Measurements from ENCODE around the gene HIGD2B. TPM values are rescaled to one million over a fixed set of nuclear protein-coding genes. Genes with fewer than 3 reads are reported as not detected.
"Not testable (repeated sequence)": the region's sequence is repeated elsewhere in the genome, so short reads cannot be mapped to it uniquely, and the experiment has no call there.

The HIGD2B gene
- total and polyA plus RNA-seq, 3 donors from 2014 or later = 2.2 to 10.2 (median 2.4) TPM

DNA sequence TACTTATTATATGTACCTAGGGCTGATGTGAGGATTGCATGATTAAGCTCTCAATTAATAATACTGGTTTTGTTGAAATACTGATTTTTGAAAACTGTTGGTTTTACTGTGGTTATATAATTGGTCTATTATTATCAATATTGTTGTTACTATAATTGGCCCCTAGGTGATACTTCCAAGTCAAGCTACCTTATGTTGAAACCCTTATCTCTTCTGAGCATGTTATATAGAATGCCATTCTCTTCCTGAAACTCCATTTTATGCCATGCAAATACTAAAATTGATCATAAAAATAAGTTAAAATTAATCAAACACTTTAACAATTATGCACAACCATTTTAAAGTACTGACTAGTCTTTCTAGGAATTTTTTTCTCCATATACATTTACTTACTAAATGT, 46.1 kb upstream of the HIGD2B start:
- no peaks in the 10 kb centered on the region for H3K36me3 ChIP-seq (ENCODE audit: low read depth, missing control alignments)

DNA sequence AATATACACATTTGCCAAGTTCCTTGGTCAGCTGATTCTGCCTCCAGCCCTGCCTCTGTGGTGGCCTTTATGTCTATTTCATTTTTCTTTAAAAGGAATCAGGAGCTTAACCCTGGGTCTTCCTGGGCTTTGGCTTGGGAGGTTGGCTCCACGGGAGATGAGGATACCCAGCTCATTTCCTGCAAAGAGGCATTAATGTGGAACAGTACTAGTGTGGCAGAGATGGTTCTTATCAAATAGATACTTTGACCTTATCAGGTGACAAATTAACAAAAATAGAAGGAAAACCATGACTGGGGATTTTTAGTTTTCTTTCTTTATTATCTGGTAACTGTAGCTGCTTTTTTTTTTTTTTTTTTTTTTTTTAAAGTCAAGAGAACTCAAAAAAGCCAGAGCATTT, 42.8 kb upstream of the HIGD2B start:
- Histone ChIP-seq H3K27ac (no peak overlapping the region), H3K36me3 (ENCODE audit: low read depth, missing control alignments) (no peaks in the 10 kb centered on the region), H3K4me1 (no peaks in the 10 kb centered on the region), H3K9me3 (no peaks in the 10 kb centered on the region), H3K27me3 (no peaks in the 10 kb centered on the region), H3K4me3 (no peak overlapping the region)
- WGBS, 2 donors = 91 to 100% methylated on average over 1 of the region's 1 CpG
- no peak for DNase-seq
- no peak for TF ChIP-seq POLR2A (IDR thresholded peaks at IDR 0.05)
- TF ChIP-seq, protein P1, sequence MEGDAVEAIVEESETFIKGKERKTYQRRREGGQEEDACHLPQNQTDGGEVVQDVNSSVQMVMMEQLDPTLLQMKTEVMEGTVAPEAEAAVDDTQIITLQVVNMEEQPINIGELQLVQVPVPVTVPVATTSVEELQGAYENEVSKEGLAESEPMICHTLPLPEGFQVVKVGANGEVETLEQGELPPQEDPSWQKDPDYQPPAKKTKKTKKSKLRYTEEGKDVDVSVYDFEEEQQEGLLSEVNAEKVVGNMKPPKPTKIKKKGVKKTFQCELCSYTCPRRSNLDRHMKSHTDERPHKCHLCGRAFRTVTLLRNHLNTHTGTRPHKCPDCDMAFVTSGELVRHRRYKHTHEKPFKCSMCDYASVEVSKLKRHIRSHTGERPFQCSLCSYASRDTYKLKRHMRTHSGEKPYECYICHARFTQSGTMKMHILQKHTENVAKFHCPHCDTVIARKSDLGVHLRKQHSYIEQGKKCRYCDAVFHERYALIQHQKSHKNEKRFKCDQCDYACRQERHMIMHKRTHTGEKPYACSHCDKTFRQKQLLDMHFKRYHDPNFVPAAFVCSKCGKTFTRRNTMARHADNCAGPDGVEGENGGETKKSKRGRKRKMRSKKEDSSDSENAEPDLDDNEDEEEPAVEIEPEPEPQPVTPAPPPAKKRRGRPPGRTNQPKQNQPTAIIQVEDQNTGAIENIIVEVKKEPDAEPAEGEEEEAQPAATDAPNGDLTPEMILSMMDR (IDR thresholded peaks at IDR 0.05) = no peak
- intact Hi-C loops (cut with DNase I; ENCODE audit: low total_unique reads) = no loop called here

More for the DNA sequence above, 46.1 kb upstream of the HIGD2B start:
- Histone ChIP-seq H3K4me3 (no peak overlapping the region), H3K4me1 (no peaks in the 10 kb centered on the region), H3K9me3 (no peaks in the 10 kb centered on the region), H3K27me3 (no peaks in the 10 kb centered on the region), H3K27ac (no peak overlapping the region)
- TF ChIP-seq, protein P1 (IDR thresholded peaks at IDR 0.05) = no peak
- TF ChIP-seq POLR2A (IDR thresholded peaks at IDR 0.05) = no peak
- no peak for DNase-seq
- intact Hi-C loops (cut with DNase I; ENCODE audit: low total_unique reads) = no loop called here

DNA sequence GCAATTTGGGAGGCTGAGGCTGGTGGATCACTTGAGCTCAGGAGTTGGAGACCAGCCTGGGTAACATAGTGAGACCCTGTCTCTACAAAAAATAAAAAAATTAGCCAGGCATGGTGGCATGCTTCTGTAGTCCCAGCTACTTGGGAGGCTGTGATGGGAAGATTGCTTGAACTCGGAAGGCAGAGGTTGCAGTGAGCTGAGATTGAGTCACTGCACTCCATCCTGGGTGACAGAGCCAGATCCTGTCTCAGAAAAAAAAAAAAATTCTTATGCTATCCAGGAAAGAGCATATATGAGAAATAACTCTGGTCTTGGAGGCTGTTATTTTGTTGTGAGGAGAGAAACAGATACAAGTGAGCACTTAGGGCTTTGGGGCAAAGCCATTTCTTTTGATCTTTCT, 42.3 kb upstream of the HIGD2B start:
- WGBS, 2 donors = 93 to 95% methylated on average over 1 of the region's 1 CpG
- H3K36me3 ChIP-seq (ENCODE audit: low read depth, missing control alignments); H3K27ac ChIP-seq; H3K4me3 ChIP-seq; H3K27me3 ChIP-seq; H3K9me3 ChIP-seq; H3K4me1 ChIP-seq; intact Hi-C loops (cut with DNase I; ENCODE audit: low total_unique reads); DNase-seq: not testable (repeated sequence)

DNA sequence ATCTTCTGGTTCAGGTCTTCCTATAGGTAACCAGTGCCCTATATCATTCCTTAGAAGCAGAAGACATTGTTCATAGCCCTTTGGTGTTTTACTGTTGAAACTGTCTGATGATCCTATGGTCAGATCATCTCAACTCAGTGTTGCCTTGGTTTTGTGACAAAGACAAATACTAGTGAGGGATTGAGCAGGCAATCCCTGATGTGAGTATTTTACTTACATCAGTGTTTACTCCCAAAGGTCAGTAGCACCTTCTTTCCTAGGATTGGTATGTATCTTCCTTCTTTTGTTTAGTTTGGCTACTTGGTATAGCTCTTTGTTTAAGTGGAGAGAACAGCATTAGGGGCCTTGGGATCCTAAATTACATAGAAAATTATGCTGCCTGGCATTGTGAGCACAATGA, 41.2 kb upstream of the HIGD2B start:
- H3K4me3 ChIP-seq = no peak overlapping the region
- no peak for TF ChIP-seq POLR2A (IDR thresholded peaks at IDR 0.05)
- TF ChIP-seq, protein P1 (IDR thresholded peaks at IDR 0.05) = no peak
- no peaks in the 10 kb centered on the region for H3K27me3 ChIP-seq
- no peak overlapping the region for H3K27ac ChIP-seq
- no peaks in the 10 kb centered on the region for H3K9me3 ChIP-seq
- no peaks in the 10 kb centered on the region for H3K4me1 ChIP-seq
- intact Hi-C loops (cut with DNase I; ENCODE audit: low total_unique reads) = no loop called here
- no peak for DNase-seq
- H3K36me3 ChIP-seq (ENCODE audit: low read depth, missing control alignments) = no peaks in the 10 kb centered on the region

DNA sequence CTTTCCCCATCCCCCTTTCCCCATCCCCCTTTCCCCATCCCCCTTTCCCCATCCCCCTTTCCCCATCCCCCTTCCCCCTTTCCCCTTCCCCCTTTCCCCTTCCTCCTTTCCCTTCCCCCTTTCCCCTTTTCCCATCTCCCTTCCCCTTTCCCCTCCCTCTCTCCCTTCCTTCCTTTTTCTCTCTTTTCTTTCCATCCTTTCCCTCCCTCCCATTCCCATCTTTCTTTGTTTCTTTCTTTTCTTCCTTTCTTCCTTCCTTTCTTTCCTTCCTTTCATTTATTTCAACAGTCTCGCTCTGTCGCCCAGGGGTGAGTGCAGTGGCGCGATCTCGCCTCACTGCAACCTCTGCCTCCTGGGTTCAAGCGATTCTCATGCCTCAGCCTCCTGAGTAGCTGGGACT, 39.9 kb upstream of the HIGD2B start:
- H3K4me3 ChIP-seq; DNase-seq; H3K9me3 ChIP-seq; H3K27ac ChIP-seq; H3K36me3 ChIP-seq (ENCODE audit: low read depth, missing control alignments); H3K27me3 ChIP-seq; intact Hi-C loops (cut with DNase I; ENCODE audit: low total_unique reads); H3K4me1 ChIP-seq: not testable (repeated sequence)
- WGBS, 2 donors = 98 to 99% methylated on average over 6 of the region's 6 CpGs

DNA sequence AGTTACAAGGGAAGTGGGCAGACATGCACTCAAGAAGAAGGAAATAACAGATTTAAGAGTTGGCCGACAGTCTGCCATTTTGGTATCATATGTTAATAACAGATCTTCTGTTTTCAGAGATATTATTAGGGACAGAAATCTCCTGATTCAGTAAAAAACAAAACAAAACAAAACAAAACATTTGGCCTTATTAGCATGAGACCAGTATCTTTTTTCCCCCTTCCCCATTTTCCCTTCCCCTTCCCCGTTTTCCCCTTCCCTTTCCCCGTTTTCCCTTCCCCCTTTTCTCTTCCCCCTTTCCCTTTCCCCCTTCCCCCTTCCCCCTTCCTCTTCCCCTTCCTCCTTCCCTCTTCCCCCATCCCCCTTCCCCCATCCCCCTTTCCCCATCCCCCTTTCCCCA, 39.5 kb upstream of the HIGD2B start:
- Histone ChIP-seq H3K36me3 (ENCODE audit: low read depth, missing control alignments) (no peaks in the 10 kb centered on the region), H3K27me3 (no peaks in the 10 kb centered on the region), H3K4me1 (no peaks in the 10 kb centered on the region), H3K27ac (no peak overlapping the region), H3K9me3 (no peaks in the 10 kb centered on the region), H3K4me3 (no peak overlapping the region)
- intact Hi-C loops (cut with DNase I; ENCODE audit: low total_unique reads) = no loop called here
- DNase-seq = no peak
- WGBS, 2 donors = 83 to 93% methylated on average over 3 of the region's 3 CpGs
- TF ChIP-seq, protein P1 (IDR thresholded peaks at IDR 0.05) = no peak
- TF ChIP-seq POLR2A (IDR thresholded peaks at IDR 0.05) = no peak

All from testis (tissue), 3 donors.